Heart right ventricle (tissue), 16 donors: ENCODE data around the gene SELL. TPM values are rescaled to one million over a fixed set of nuclear protein-coding genes. Genes with fewer than 3 reads are reported as not detected.

Experiments used
- ATAC-seq, 8 donors: fragments of 200-7000 bp; cut with Tn5 transposase; one replicate each; pipeline ENCODE4 v1.9.1; 2020; ENCODE audit warnings: mild to moderate bottlenecking in 8 of 8, moderate library complexity in 8 of 8, moderate number of reproducible peaks in 1 of 8
- DNase-seq, 2 donors: peaks; one replicate each; pipeline ENCODE4 v3.0.0-alpha.2; 2020
- H3K27ac ChIP-seq, 10 donors: fragments of 200-600 bp; sonication (generic) in 2 of 10; one replicate each; pipeline versions ENCODE4 v1.5.0 to v1.8.0; 2020 to 2022; ENCODE audit warnings: mild to moderate bottlenecking in 3 of 10
- H3K27me3 ChIP-seq, 7 donors: fragments of 200-600 bp; one replicate each; pipeline ENCODE4 v1.8.0; 2021 to 2022; ENCODE audit warnings: mild to moderate bottlenecking in 2 of 7
- H3K36me3 ChIP-seq, 9 donors: fragments of 200-600 bp; sonication (generic) in 1 of 9; one replicate each; pipeline versions ENCODE4 v1.5.0 to v1.8.0; 2020 to 2022; ENCODE audit warnings: mild to moderate bottlenecking in 2 of 9
- H3K4me1 ChIP-seq, 9 donors: fragments of 200-600 bp; sonication (generic) in 1 of 9; one replicate each; pipeline versions ENCODE4 v1.5.0 to v1.8.0; 2020 to 2022; ENCODE audit warnings: mild to moderate bottlenecking in 4 of 9
- H3K4me3 ChIP-seq, 10 donors: fragments of 200-600 bp; sonication (generic) in 2 of 10; one replicate each; pipeline versions ENCODE4 v1.5.0 to v1.8.0; 2020 to 2022; ENCODE audit warnings: mild to moderate bottlenecking in 7 of 10, moderate library complexity in 2 of 10
- H3K9me3 ChIP-seq, 11 donors: fragments of 200-600 bp in 10 of 11; sonication (generic) in 2 of 11; one replicate each; pipeline versions ENCODE4 v1.5.0 to v1.8.0; 2013 to 2022; ENCODE audit warnings: mild to moderate bottlenecking in 2 of 11, control low read depth in 1 of 11, moderate library complexity in 1 of 11
- WGBS, 2 donors: extraction: QIAGEN DNeasy Blood & Tissue Kit; methylation state at CpG; one replicate each; pipeline ENCODE4 v1.1.7; 2013; ENCODE audit warnings: inconsistent platforms in 1 of 2; 5-methylcytosine and 5-hydroxymethylcytosine counted together
- intact Hi-C, 10 donors: fragments of 100-400 bp; cut with DNase I; formaldehyde crosslinking; loops; one replicate each; pipeline versions ENCODE4 v1.11.1 to v1.14.2; 2022
- polyA plus RNA-seq, 2 donors: library from polyadenylated mRNA; stranded (reverse); fragments of 200-250 nt; gene quantifications; one replicate each; pipeline ENCODE4 v1.2.3, GENCODE V29; 2013
- total RNA-seq, 10 donors: library from RNA; stranded (reverse); fragmentation: NEBNext Ultra II Directional in 3 of 10; extraction: Animal tissue kit (Norgen Biotek cat#: 25700) in 3 of 10; gene quantifications; one replicate each; pipeline versions ENCODE4 v1.2.1 to v1.2.4, GENCODE V29; 2021 to 2023
- TF ChIP-seq, protein P1 (sequence below), 9 donors: fragments of 200-600 bp; sonication (generic) in 2 of 9; IDR thresholded peaks; one replicate each; pipeline versions ENCODE4 v1.5.0 to v1.8.0; 2021 to 2022; ENCODE audit warnings: antibody characterized with exemption in 9 of 9, mild to moderate bottlenecking in 5 of 9, moderate library complexity in 1 of 9
- donor health status: Arrhythmogenic right ventricular cardiomyopathy.
- donor health status: ischemic (EF 13 %, LVEDD 7.1; RV severe dilation, severe dysfunction).
- donor health status: healthy with polysubstance abuse.
- donor health status: DM: no; HTN: yes; CAD: no.
- donor health status: DM: no; HTN: no; CAD: no.
- donor health status: ischemic (EF 25% LVEDD 6.9; RV normal size, moderate dysfunction).
- donor health status: ischemic (EF 25% LVEDD 5.7; RV mildly dilated, moderate dysfunction).
- donor health status: healthy.
- donor health status: DM: yes; HTN: yes; CAD: no.
- donor health status: Ischemic cardiomyopathy.
- donor health status: ischemic (EF 35%, LVEDD 5.7; RV mildly dilated, moderate dysfunction).
- donor health status: nonischemic (EF 11% LVEDD 7.7; RV severe dilation, severe dysfunction).
- donor health status: DM: yes; HTN: yes; CAD: no.
- donor health status: PGD.
- donor health status: ischemic (EF 29% LVEDD 5.4; RV normal size, mild dysfunction).
- donor health status: nonischemic (EF 23%, LVEDD 6.1; RV moderate dilation, normal function).

Gene SELL
- total and polyA plus RNA-seq, 12 donors: 0.59 to 8.5 (median 1.6) TPM

DNA sequence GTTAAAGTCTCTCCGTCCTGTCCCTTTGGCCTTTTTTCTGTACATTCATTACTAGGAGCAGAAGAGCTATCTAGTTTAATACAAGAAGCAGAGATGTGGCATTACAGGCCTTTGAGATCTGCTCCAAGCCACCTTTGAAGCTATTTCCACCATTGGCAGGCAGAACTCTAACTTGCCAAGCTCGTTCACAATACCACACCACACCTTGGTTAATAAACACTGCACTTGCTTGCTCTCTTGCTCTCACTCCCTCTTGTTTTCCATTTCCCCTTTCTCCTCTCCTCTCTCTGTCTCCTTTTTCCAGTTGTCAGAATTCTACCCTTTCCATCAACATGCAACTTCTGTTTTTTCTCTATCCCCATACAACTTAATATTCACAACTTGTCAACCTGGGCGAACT, 15.4 kb upstream of the SELL start:
- TF ChIP-seq, protein P1, sequence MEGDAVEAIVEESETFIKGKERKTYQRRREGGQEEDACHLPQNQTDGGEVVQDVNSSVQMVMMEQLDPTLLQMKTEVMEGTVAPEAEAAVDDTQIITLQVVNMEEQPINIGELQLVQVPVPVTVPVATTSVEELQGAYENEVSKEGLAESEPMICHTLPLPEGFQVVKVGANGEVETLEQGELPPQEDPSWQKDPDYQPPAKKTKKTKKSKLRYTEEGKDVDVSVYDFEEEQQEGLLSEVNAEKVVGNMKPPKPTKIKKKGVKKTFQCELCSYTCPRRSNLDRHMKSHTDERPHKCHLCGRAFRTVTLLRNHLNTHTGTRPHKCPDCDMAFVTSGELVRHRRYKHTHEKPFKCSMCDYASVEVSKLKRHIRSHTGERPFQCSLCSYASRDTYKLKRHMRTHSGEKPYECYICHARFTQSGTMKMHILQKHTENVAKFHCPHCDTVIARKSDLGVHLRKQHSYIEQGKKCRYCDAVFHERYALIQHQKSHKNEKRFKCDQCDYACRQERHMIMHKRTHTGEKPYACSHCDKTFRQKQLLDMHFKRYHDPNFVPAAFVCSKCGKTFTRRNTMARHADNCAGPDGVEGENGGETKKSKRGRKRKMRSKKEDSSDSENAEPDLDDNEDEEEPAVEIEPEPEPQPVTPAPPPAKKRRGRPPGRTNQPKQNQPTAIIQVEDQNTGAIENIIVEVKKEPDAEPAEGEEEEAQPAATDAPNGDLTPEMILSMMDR (IDR thresholded peaks at IDR 0.05): no peak
- no peak for DNase-seq
- Histone ChIP-seq H3K9me3 (no peaks in the 10 kb centered on the region), H3K4me1 (peaks cover 0 to 5% (median 0%) of the 10 kb centered on the region in 9 donors), H3K27ac (no peak overlapping the region), H3K4me3 (no peak overlapping the region), H3K27me3 (peaks cover 0 to 9% (median 0%) of the 10 kb centered on the region in 7 donors), H3K36me3 (peaks cover 0 to 11% (median 0%) of the 10 kb centered on the region in 9 donors)
- intact Hi-C loops: no loop called here
- ATAC-seq: no peak
- 93 to 97% methylated on average over 3 of the region's 3 CpGs for WGBS, 2 donors

DNA sequence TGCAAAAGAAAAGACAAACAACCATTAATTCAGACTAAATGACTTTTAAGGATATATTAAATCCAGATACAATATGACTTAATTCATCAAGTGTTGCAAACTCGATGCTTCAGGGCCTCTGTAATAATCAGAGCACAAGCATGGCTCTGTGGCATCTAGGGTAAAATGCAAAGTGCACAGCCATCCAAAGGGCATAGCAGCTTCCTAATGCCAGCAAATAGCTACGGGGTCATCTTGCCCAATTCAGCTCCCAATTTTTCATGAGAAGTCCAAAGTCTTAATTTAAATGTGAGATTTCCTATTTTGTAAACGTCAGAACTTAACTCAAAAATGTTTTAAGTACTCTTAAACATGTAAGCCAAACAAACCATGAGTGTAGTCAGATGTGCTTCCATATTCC, 14.5 kb upstream of the SELL start:
- peaks cover 0 to 11% (median 0%) of the 10 kb centered on the region in 9 donors for H3K36me3 ChIP-seq
- no peak for DNase-seq
- 80 to 86% methylated on average over 3 of the region's 3 CpGs for WGBS, 2 donors
- H3K9me3 ChIP-seq: no peaks in the 10 kb centered on the region
- H3K4me1 ChIP-seq: peaks cover 0 to 5% (median 0%) of the 10 kb centered on the region in 9 donors
- H3K27me3 ChIP-seq: peaks cover 0 to 6% (median 0%) of the 10 kb centered on the region in 7 donors
- no peak overlapping the region for H3K4me3 ChIP-seq
- ATAC-seq: no peak
- TF ChIP-seq, protein P1 (IDR thresholded peaks at IDR 0.05): no peak
- intact Hi-C loops: no loop called here
- H3K27ac ChIP-seq: no peak overlapping the region

DNA sequence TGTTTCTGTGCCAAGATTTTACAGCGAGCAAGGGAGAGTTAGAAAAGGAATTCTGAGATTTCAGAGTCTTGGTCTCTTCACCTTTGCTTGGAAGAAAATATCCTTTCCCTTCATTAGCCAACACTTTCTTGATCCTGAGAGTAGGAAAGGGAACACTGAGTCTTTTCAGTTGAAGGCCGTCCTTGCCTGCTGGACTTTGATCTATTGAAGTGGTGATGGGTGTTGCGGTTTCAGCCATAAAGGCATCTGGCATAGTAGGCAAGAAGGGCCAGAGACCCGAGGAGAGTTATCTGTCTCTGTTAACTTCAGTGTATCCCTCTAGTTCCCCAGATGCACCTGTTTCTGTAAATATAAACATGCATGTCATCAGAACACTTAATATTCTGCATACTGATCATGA, 12.7 kb upstream of the SELL start:
- intact Hi-C loops: no loop called here
- Histone ChIP-seq H3K36me3 (peaks cover 0 to 11% (median 0%) of the 10 kb centered on the region in 9 donors), H3K9me3 (no peaks in the 10 kb centered on the region), H3K4me3 (no peak overlapping the region), H3K4me1 (peaks cover 0 to 5% (median 0%) of the 10 kb centered on the region in 9 donors), H3K27me3 (peaks cover 0 to 1% (median 0%) of the 10 kb centered on the region in 7 donors), H3K27ac (no peak overlapping the region)
- ATAC-seq: no peak
- no peak for DNase-seq
- 57 to 60% methylated on average over 4 of the region's 4 CpGs for WGBS, 2 donors
- TF ChIP-seq, protein P1 (IDR thresholded peaks at IDR 0.05): no peak

DNA sequence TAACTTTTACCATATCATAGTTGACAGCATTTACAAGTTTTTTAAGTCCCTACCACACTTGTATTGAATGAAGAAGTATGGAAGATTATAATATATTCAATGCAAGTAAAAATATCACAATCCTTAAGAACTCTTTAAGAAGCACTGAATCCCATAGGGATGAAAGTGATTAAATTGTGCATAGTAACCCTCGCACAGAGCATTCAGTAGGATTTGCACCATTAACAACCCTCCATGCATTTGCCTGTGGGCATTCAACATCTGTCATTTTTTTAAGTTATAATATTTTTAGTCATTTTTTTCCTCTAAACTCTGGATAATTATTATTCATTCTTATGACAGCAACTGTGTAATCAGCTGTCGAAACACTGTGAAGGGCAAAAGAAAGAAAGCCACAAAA, 12.3 kb upstream of the SELL start:
- DNase-seq (no peak), ATAC-seq (no peak)
- H3K4me1 ChIP-seq: peaks cover 0 to 5% (median 0%) of the 10 kb centered on the region in 9 donors
- intact Hi-C loops: no loop called here
- no peak overlapping the region for H3K27ac ChIP-seq
- 82 to 90% methylated on average over 2 of the region's 2 CpGs for WGBS, 2 donors
- TF ChIP-seq, protein P1 (IDR thresholded peaks at IDR 0.05): no peak
- no peaks in the 10 kb centered on the region for H3K27me3 ChIP-seq
- H3K36me3 ChIP-seq: peaks cover 0 to 11% (median 0%) of the 10 kb centered on the region in 9 donors
- no peak overlapping the region for H3K4me3 ChIP-seq
- no peaks in the 10 kb centered on the region for H3K9me3 ChIP-seq
